Peyer's patch (tissue), 4 donors: Measurements from ENCODE around the gene CTTNBP2NL. TPM values are rescaled to one million over a fixed set of nuclear protein-coding genes. Genes with fewer than 3 reads are reported as not detected.
A peak's percentile ranks its signal among the peaks of the same experiment; 100 is the strongest.
"Not testable (repeated sequence)": the region's sequence is repeated elsewhere in the genome, so short reads cannot be mapped to it uniquely, and the experiment has no call there.

ENCODE experiments used
- DNase-seq, 3 donors: peaks; one replicate each; pipeline ENCODE4 v3.0.0-alpha.2; 2017 to 2019
- H3K27ac ChIP-seq, 4 donors: fragments of 200-600 bp; sonication (generic); one replicate each; pipeline ENCODE4 v1.5.1; 2016 to 2019
- H3K27me3 ChIP-seq, 2 donors: fragments of 200-600 bp; sonication (generic); one replicate each; pipeline ENCODE4 v1.5.1; 2019
- H3K36me3 ChIP-seq, 3 donors: fragments of 200-600 bp; sonication (generic); one replicate each; pipeline ENCODE4 v1.5.1; 2016 to 2019
- H3K4me1 ChIP-seq, 4 donors: fragments of 200-600 bp; sonication (generic); one replicate each; pipeline ENCODE4 v1.5.1; 2016 to 2019
- H3K4me3 ChIP-seq, 4 donors: fragments of 200-600 bp; sonication (generic); 1 replicate in 3 of 4; 2 replicates in 1 of 4; pipeline ENCODE4 v1.5.1; 2016 to 2019; ENCODE audit warnings: mild to moderate bottlenecking in 1 of 4
- H3K9me3 ChIP-seq, 4 donors: fragments of 200-600 bp; sonication (generic); one replicate each; pipeline ENCODE4 v1.5.1; 2016 to 2019; ENCODE audit warnings: mild to moderate bottlenecking in 1 of 4
- CTCF ChIP-seq, 6 experiments: fragments of 450-650 bp in 4 of 6; fragments of 200-600 bp in 2 of 6; sonication (generic) in 1 of 6; IDR thresholded peaks; one replicate each; pipeline ENCODE4 v1.5.1; 2017 to 2019; ENCODE audit warnings: antibody characterized with exemption in 6 of 6, mild to moderate bottlenecking in 3 of 6, moderate library complexity in 1 of 6
- POLR2A ChIP-seq, 2 donors: fragments of 450-650 bp; IDR thresholded peaks; one replicate each; pipeline ENCODE4 v1.5.1; 2017; ENCODE audit warnings: antibody characterized with exemption in 2 of 2, mild to moderate bottlenecking in 2 of 2, moderate library complexity in 2 of 2
- total RNA-seq, 4 donors: library from RNA; depleted of rRNA; stranded (reverse); fragments of >200 nt; gene quantifications; one replicate each; pipeline ENCODE4 v1.1.0, GENCODE V29; 2016

The CTTNBP2NL gene
- total RNA-seq, 4 donors from 2014 or later: 28.4 to 81.7 (median 59.1) TPM

DNA sequence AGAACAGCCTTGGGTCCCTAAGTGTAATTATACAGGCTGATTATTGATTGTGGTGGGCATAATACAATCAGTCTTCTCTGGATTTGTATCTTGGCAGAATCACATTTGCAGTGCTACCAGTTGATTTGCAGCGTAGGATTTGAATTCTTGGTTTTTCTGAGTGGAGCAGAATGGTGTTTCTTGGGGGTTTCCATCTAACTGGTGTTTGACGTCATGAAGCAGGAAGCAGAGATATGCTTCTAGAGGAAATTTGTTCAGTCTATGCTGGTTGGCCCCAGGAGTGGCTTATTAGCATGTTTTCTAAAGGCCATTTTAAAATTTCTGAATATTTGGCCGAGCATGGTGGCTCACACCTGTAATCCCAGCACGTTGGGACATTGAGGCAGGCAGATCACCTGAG lies 3.4 kb downstream of the CTTNBP2NL start:
- H3K27me3 ChIP-seq: no peaks in the 10 kb centered on the region
- DNase-seq: no peak
- peaks cover 0 to 43% (median 6%) of the 10 kb centered on the region in 4 donors for H3K4me1 ChIP-seq
- no peak overlapping the region for H3K27ac ChIP-seq
- TF ChIP-seq CTCF (IDR thresholded peaks at IDR 0.05) (no peak), POLR2A (IDR thresholded peaks at IDR 0.05) (no peak)
- H3K9me3 ChIP-seq: no peaks in the 10 kb centered on the region
- H3K36me3 ChIP-seq: no peaks in the 10 kb centered on the region
- no peak overlapping the region for H3K4me3 ChIP-seq

GRCh38 chr1:112400706-112401105 lies 4.7 kb downstream of the CTTNBP2NL start:
- H3K27ac ChIP-seq, H3K4me3 ChIP-seq, H3K9me3 ChIP-seq, H3K27me3 ChIP-seq, H3K36me3 ChIP-seq, DNase-seq: not testable (repeated sequence)
- peaks cover 0 to 35% (median 0%) of the 10 kb centered on the region in 4 donors for H3K4me1 ChIP-seq

DNA sequence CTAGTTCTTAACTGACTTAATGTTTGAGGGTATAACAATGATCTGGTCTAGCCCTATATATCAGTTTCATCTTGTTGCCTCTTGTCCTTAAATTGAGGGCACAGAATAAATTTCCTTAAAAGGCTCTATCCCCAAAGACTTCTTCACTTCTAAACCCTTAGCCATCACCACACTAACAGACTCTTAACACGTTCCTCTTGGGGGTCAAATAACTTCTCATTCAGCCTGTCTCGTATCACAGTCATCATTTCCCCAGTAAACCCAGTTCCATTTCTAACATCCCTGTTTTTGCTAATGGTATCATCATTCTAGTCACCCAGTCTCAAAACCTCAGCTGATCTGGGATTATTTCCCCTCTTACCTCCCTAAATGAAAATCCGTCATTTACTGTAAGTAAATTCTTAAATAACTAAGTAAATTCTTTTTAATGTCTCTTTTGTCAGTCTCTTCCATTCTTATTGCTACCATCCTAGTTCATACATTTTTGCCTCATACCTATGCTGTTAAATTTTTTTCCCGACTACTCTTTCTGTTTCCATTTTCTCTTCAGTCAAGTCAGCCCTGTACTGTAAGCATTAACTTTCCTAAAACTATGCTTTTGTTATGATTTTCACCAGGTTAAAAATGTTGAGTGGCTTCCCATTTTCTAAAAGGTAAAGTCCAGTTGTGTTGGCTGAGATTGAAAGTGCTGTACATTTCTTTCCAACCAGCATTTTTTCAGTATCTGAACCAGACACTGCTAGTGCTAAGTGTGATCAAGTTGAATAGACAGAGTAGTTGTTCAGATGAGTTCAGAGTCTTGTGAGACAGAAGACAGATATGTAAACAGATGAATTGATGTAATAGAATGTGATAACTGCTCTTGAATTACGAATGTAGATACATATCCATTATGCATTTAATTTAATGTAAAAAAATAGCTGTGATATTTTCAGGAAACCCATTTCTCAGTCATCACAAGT lies 6.9 kb downstream of the CTTNBP2NL start:
- Histone ChIP-seq H3K27me3 (no peaks in the 10 kb centered on the region), H3K36me3 (no peaks in the 10 kb centered on the region), H3K4me1 (peaks cover 0 to 28% (median 0%) of the 10 kb centered on the region in 4 donors), H3K9me3 (no peaks in the 10 kb centered on the region), H3K27ac (no peak overlapping the region), H3K4me3 (no peak overlapping the region)
- no peak for DNase-seq
- TF ChIP-seq CTCF (IDR thresholded peaks at IDR 0.05): no peak
- TF ChIP-seq POLR2A (IDR thresholded peaks at IDR 0.05): no peak

- H3K27ac ChIP-seq: no peak overlapping the region
- no peak overlapping the region for H3K4me3 ChIP-seq
- DNase-seq: no peak
- peaks cover 0 to 24% (median 0%) of the 10 kb centered on the region in 4 donors for H3K4me1 ChIP-seq
- no peaks in the 10 kb centered on the region for H3K9me3 ChIP-seq
- TF ChIP-seq CTCF (IDR thresholded peaks at IDR 0.05): no peak
- no peaks in the 10 kb centered on the region for H3K27me3 ChIP-seq
- H3K36me3 ChIP-seq: peaks cover 0 to 2% (median 0%) of the 10 kb centered on the region in 3 donors
Measured at GRCh38 chr1:112406771-112407170, 10.8 kb downstream of the CTTNBP2NL start.

GRCh38 chr1:112409414-112409813 lies 13.4 kb downstream of the CTTNBP2NL start:
- TF ChIP-seq POLR2A (IDR thresholded peaks at IDR 0.05) (no peak), CTCF (IDR thresholded peaks at IDR 0.05) (no peak)
- Histone ChIP-seq H3K36me3 (peaks cover 0 to 28% (median 0%) of the 10 kb centered on the region in 3 donors), H3K27me3 (no peaks in the 10 kb centered on the region), H3K27ac (peak overlapping the region in 1 of 4 donors; percentile 20), H3K4me1 (peaks cover 0 to 12% (median 0%) of the 10 kb centered on the region in 4 donors), H3K9me3 (no peaks in the 10 kb centered on the region), H3K4me3 (no peak overlapping the region)
- DNase-seq: no peak

- peaks cover 0 to 31% (median 0%) of the 10 kb centered on the region in 3 donors for H3K36me3 ChIP-seq
- no peaks in the 10 kb centered on the region for H3K27me3 ChIP-seq
- no peak overlapping the region for H3K27ac ChIP-seq
- H3K4me1 ChIP-seq: peaks cover 0 to 9% (median 0%) of the 10 kb centered on the region in 4 donors
- no peaks in the 10 kb centered on the region for H3K9me3 ChIP-seq
- TF ChIP-seq POLR2A (IDR thresholded peaks at IDR 0.05) (no peak), CTCF (IDR thresholded peaks at IDR 0.05) (no peak)
- no peak for DNase-seq
- no peak overlapping the region for H3K4me3 ChIP-seq
Measured at GRCh38 chr1:112410673-112411072, 14.7 kb downstream of the CTTNBP2NL start.
